CD4-positive, alpha-beta T cell treated with Interleukin-4 for 1 hour (primary cell): Measurements from ENCODE around the gene RRP1.
"Not testable (repeated sequence)": the region's sequence is repeated elsewhere in the genome, so short reads cannot be mapped to it uniquely, and the experiment has no call there.

Experiments
- DNase-seq, 2 donors: peaks; one replicate each; pipeline ENCODE4 v3.0.0-alpha.2; 2020 to 2022

Gene RRP1

DNA sequence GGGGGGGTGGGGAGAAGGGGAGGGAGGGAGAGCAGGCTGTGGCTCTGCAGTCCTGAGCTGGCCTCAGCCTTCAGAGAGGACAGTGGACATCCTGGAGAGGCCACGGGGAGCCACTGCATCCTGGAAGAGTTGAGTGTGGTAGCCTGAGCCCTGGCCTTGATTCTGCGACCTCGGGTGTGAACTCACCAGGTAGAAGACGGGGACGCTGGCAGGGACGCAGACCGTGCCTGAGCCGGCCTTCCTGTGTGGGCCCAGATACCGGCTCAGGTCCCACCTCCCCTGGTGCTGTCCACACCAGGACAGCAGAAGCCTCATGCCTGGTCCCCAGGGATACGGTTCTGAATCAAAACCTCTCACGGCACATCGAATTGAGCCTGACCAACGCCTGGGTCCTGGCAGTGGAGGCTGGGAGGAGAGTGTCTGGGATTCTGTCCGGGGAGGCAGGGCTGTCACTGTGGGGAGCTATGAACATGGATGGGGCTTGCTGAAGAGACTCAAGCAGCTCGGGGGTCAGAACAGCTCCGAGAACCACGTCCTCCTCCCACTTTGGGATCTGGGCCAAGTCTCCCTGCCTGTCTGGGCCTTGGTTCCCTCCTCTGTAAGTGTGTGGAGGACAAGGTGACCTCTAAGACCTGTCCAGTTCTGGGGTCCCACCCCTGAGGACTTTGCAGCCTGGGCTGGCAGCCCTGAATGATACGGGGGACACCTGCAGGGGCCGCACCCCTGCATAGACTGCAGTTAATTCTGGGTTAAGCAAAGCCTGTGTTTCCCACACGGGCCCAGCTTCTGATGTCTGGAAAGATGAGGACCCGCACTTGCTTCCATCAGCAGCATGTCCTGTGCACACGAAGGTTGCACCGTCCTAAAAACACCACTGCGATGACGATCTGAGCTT is 30.4 kb downstream of the RRP1 start:
- no peak for DNase-seq

DNA sequence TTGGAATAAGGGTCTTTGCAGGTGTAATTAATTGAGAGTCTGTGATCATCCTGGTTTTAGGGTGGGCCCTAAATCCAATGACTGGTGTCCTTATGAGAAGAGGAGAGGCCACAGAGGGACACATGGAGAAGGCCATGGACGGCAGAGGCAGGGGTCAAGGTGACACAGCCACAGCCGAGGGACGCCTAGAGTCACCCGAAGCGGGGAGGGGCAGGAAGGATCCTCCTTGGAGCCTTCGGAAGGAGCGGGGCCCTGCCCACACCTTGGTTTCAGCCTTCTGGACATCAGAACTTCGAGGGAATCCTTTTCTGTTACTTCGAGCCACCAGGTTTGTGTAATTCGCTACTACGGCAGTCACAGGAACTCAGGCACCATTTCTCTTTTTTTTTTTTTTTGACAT is 31.1 kb downstream of the RRP1 start:
- DNase-seq, result no peak

- DNase-seq, result not testable (repeated sequence)
Observed at GRCh38 chr21:43822166-43822565, 32.8 kb downstream of the RRP1 start.

- DNase-seq, result not testable (repeated sequence)
Observed at GRCh38 chr21:43822741-43823140, 33.4 kb downstream of the RRP1 start.

- DNase-seq, result no peak
Observed at GRCh38 chr21:43824333-43825241, 35.2 kb downstream of the RRP1 start.

DNA sequence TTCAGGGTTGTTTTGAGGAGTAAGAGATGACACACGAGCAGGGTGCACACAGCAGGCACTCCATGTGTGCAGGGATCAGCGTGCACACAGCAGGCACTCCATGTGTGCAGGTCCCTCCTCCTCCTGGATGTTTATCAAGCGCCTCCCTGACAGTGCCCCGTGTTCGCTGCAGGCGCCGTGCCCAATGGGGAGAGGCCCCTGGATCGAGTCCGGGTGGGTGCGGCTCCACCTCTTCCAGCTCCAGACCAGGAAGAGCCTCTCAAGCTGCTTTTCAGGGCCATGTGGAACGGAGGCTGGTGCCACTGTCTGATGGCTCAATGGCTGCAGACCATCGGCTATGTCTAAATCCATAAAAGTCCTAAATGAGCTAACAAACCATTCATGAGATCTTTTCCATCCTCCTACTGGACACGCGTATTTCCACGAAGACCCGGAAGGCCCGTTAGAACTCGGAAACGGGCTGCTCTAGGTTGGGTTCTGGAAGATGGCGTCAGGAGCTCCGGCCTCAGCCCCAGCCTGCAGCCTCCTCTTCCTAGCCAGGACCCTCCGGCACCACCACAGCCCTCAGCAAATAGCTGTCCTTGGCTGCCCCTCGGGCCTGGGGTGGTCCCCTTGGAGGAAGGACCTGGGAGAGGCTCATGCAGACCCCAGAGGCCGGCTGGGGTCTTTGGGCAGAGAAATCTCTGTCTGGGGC is 36.0 kb downstream of the RRP1 start:
- DNase-seq, result no peak

DNA sequence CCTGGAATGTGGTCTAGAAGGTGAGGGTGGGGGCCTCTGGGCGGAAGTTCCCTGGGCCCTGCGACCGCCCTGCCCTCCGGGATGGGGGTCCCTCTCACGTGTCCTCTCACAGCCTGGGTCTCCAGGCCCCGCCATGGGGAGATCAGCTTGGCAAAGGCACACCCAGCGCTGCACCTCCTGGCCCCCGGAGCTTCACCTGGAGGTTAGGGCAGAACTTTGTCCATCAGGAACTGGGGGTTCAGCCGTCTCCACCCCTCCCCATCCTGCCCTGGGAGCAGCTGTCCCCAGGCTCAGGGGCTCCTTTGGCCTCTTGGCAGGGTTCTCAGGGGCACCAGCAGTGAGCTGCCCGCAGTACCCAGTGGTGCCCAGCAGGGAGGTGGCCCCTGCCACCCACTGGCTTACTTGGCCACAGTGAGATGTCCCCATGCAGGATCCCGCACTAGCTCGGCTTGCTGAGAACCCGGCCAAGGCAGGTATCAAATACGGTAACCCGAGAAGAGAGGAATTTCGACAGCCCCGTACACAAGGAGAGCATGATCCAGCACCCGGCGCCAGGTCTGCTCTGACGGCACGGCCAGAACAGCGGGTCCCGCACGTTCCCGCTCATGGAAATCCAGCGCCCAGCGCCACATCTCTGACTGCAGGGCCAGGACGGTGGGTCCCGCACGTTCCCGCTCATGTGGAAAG is 36.7 kb downstream of the RRP1 start:
- DNase-seq, result no peak

DNA sequence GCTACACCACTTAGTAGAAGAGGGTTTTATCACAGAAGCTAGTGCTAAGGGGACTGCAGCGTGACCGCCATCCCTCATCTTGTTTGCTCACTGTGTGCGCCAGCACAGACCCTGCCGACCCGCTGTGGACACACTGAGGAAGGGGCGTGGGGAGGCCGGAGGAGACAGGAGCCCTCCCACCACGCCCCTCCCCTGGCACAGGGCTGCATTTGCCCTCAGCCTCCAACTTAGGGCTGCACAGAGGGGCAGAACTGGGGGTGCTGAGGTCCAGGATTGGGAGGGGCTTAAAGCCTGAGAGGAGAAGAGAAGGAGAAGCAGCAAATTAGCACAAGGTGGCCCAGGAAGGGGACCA is 37.2 kb downstream of the RRP1 start:
- DNase-seq, result no peak

DNA sequence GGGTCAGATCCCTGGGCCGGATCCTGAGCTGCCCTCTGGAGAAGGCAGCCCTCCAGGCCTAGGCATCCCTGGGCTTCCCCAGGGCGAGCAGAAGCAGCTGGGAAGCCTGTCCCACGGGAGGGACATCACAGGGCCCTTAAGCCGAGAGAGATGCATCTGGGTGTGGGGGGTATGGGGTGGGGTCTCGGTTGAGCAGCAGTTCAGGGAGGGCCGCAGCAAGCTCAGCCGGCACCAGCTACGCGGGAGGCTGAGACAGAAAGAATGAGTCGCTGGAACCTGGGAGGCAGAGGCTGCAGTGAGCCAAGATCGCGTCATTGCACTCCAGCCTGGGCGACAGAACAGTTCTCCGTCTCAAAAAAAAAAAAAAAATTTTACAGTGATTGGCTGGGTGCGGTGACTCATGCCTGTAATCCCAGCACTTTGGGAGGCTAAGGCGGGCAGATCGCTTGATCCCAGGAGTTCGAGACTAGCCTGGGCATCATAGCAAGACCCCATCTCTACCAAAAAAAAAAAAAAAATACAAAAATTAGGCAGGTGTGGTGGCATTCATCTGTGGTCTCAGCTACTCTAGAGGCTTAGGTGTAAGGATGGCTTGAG is 37.7 kb downstream of the RRP1 start:
- no peak for DNase-seq

GRCh38 chr21:43829161-43829560 is 39.8 kb downstream of the RRP1 start:
- no peak for DNase-seq

- no peak for DNase-seq
Observed at GRCh38 chr21:43829575-43830119, 40.3 kb downstream of the RRP1 start.

GRCh38 chr21:43832158-43832550 is 42.8 kb downstream of the RRP1 start:
- no peak for DNase-seq

- no peak for DNase-seq
Observed at GRCh38 chr21:43832648-43833047, 43.3 kb downstream of the RRP1 start.

DNA sequence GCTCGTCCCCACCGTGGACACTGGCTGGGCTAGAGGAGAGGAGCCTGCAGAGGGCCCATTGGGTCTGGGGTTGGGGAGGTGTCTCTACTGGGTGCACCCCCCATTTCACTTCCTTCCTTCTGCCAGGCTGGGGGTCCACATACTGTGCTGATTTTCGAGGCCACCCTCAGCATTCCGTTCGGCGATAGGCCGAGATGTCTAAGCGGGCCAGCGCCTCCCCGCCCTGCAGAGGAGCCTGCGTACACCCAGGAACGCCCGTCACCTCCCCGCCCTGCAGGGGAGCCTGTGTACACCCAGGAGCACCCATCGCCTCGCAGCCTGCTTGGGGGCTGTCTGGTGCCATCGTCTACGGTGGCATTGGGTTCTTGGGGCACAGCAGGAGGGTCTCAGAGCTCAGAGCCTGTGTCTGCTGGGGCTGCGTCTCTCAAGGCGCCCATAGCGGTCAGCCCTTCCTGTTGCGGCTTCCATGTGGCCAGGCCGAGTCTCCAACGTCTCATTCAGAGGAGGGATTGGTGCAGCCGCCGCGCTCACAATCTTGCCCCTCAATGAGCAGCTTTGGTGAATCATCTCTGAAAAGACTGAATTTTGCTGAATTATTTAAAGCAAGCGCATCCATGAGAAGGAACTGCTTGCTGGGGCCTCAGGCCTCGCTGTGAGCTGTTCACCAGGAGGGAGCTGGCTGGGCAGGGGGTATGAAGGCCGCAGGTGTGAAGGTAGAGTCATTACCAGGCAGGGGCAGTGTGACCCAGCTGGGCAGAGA is 44.9 kb downstream of the RRP1 start:
- DNase-seq, result no peak

DNA sequence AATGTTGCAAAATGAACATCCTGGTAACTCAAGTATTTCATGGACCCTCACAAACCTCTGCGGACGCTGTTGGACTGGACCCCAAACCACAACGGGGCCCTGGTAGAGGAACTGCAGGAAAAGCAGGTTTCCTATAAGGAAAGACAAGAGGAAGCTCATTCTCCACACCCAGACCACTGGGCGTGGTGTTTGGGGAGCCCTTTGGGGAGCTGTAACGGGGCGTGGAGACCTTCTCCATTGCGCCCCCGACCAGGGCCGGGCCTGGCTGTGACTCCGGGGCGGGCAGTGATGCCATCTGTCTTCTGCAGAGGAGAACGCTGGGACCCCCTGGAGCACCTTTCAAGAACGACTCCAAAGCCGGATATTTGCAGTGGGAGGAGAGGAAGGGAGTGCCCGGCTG is 45.7 kb downstream of the RRP1 start:
- DNase-seq, result no peak

GRCh38 chr21:43835861-43836260 is 46.5 kb downstream of the RRP1 start:
- DNase-seq, result no peak

DNA sequence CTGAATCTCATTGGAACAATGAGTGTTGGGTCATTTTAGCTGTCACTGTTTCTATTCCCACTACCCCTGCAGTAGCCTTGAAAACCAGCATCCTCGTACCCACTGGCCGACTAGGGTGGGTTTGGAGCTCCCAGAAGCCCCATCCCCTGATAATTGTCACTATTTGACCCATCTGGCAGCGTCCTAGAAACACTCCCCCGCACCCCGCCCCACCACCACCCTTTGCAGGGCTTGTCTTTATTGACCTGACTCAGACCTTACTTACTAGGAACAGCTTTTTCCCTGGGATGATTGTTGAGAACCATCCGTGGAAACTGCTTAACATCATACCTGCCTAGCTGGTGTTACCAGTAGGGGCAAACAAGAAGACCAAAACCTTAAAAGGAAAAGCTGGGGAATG is 47.2 kb downstream of the RRP1 start:
- DNase-seq, result no peak

DNA sequence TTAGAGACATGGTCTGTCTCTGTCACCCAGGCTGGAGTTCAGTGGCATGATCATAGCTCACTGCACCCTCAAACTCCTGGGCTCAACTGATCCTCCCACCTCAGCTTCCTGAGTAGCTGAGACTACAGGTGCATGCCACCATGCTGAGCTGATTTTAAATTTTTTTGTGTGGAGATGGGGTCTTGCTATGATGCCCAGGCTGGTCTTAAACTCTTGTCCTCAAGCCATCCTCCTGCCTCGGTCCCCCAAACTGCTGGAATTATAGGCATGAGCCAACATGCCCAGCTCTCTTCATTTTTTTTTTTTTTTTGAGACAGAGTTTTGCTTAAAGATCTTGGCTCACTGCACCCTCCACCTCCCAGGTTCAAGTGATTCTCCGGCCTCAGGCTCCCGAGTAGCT is 50.9 kb downstream of the RRP1 start:
- no peak for DNase-seq

- peak in 1 of 2 donors; percentile 8 for DNase-seq
Observed at GRCh38 chr21:43842742-43843141, 53.4 kb downstream of the RRP1 start.

GRCh38 chr21:43844906-43845305 is 55.5 kb downstream of the RRP1 start:
- DNase-seq, result not testable (repeated sequence)

- no peak for DNase-seq
Observed at GRCh38 chr21:43845386-43845785, 56.0 kb downstream of the RRP1 start.
